ENCODE data around the gene RPS21. TPM values are rescaled to one million over a fixed set of nuclear protein-coding genes. Genes with fewer than 3 reads are reported as not detected.
A peak's percentile ranks its signal among the peaks of the same experiment; 100 is the strongest.

The RPS21 gene
- total and polyA plus RNA-seq, 2 of the 13 experiments (the other 11 are each of a cell fraction or from before 2014, with no cell fraction given): 2,647 to 11,063 TPM

DNA sequence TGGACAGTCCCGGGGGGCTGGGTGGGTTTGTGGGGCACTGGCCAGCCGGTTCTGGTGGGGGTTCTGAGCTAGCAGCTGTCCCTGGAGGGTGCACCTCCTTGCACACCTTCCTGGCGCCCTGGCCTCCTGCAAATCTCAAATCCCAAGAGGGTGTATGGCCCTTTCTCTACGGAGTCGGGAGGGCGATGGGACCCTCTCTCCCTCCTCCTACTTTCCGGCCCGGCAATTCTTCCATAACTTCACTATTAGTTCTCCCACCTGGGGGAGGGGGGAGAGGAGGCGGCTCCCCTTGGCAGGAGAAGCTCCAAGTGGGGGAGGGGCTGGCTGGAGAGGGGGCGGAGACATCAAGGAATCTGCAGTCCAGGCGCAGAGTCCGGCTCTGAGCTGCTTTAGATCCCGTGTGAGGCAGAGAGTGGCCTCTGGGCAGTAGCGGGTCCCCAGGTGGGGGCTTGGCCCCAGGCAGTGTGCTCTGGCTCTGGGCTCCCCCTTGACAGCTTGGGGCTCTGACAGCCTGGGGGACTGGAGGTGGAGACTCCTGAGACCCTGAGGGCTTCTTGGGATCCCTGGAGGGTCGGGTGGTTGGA is 18.4 kb upstream of the RPS21 start (continued):
- TF ChIP-seq SP1 (IDR thresholded peaks at IDR 0.05) (no peak), SP1 (CRISPR knock-in tag; IDR thresholded peaks at IDR 0.05) (peak; percentile 71; the same call in 1 of the 2 replicates), RBM22 (optimal IDR thresholded peaks at IDR 0.05; ENCODE audit: low read length) (peak; percentile 28), ZNF563 (CRISPR knock-in tag; IDR thresholded peaks at IDR 0.05) (peak; percentile 15; the same call in 1 of the 2 replicates), KAT7 (CRISPR knock-in tag; IDR thresholded peaks at IDR 0.05; ENCODE audit: borderline replicate concordance) (no peak), NR0B2 (CRISPR knock-in tag; IDR thresholded peaks at IDR 0.05) (no peak; the same call in 1 of the 2 replicates), ARHGAP35 (CRISPR knock-in tag; IDR thresholded peaks at IDR 0.05; ENCODE audit: borderline replicate concordance) (no peak), ZNF660 (CRISPR knock-in tag; IDR thresholded peaks at IDR 0.05; ENCODE audit: borderline replicate concordance, low read depth) (no peak; the same call in 1 of the 2 replicates)
- TF ChIP-seq, protein P1, sequence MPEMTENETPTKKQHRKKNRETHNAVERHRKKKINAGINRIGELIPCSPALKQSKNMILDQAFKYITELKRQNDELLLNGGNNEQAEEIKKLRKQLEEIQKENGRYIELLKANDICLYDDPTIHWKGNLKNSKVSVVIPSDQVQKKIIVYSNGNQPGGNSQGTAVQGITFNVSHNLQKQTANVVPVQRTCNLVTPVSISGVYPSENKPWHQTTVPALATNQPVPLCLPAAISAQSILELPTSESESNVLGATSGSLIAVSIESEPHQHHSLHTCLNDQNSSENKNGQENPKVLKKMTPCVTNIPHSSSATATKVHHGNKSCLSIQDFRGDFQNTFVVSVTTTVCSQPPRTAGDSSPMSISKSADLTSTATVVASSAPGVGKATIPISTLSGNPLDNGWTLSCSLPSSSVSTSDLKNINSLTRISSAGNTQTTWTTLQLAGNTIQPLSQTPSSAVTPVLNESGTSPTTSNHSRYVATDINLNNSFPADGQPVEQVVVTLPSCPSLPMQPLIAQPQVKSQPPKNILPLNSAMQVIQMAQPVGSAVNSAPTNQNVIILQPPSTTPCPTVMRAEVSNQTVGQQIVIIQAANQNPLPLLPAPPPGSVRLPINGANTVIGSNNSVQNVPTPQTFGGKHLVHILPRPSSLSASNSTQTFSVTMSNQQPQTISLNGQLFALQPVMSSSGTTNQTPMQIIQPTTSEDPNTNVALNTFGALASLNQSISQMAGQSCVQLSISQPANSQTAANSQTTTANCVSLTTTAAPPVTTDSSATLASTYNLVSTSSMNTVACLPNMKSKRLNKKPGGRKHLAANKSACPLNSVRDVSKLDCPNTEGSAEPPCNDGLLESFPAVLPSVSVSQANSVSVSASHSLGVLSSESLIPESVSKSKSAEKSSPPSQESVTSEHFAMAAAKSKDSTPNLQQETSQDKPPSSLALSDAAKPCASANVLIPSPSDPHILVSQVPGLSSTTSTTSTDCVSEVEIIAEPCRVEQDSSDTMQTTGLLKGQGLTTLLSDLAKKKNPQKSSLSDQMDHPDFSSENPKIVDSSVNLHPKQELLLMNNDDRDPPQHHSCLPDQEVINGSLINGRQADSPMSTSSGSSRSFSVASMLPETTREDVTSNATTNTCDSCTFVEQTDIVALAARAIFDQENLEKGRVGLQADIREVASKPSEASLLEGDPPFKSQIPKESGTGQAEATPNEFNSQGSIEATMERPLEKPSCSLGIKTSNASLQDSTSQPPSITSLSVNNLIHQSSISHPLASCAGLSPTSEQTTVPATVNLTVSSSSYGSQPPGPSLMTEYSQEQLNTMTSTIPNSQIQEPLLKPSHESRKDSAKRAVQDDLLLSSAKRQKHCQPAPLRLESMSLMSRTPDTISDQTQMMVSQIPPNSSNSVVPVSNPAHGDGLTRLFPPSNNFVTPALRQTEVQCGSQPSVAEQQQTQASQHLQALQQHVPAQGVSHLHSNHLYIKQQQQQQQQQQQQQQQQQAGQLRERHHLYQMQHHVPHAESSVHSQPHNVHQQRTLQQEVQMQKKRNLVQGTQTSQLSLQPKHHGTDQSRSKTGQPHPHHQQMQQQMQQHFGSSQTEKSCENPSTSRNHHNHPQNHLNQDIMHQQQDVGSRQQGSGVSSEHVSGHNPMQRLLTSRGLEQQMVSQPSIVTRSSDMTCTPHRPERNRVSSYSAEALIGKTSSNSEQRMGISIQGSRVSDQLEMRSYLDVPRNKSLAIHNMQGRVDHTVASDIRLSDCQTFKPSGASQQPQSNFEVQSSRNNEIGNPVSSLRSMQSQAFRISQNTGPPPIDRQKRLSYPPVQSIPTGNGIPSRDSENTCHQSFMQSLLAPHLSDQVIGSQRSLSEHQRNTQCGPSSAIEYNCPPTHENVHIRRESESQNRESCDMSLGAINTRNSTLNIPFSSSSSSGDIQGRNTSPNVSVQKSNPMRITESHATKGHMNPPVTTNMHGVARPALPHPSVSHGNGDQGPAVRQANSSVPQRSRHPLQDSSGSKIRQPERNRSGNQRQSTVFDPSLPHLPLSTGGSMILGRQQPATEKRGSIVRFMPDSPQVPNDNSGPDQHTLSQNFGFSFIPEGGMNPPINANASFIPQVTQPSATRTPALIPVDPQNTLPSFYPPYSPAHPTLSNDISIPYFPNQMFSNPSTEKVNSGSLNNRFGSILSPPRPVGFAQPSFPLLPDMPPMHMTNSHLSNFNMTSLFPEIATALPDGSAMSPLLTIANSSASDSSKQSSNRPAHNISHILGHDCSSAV (CRISPR knock-in tag; IDR thresholded peaks at IDR 0.05; ENCODE audit: borderline replicate concordance): peak; percentile 60; the same call in 1 of the 2 replicates
- TF ChIP-seq, protein P2, sequence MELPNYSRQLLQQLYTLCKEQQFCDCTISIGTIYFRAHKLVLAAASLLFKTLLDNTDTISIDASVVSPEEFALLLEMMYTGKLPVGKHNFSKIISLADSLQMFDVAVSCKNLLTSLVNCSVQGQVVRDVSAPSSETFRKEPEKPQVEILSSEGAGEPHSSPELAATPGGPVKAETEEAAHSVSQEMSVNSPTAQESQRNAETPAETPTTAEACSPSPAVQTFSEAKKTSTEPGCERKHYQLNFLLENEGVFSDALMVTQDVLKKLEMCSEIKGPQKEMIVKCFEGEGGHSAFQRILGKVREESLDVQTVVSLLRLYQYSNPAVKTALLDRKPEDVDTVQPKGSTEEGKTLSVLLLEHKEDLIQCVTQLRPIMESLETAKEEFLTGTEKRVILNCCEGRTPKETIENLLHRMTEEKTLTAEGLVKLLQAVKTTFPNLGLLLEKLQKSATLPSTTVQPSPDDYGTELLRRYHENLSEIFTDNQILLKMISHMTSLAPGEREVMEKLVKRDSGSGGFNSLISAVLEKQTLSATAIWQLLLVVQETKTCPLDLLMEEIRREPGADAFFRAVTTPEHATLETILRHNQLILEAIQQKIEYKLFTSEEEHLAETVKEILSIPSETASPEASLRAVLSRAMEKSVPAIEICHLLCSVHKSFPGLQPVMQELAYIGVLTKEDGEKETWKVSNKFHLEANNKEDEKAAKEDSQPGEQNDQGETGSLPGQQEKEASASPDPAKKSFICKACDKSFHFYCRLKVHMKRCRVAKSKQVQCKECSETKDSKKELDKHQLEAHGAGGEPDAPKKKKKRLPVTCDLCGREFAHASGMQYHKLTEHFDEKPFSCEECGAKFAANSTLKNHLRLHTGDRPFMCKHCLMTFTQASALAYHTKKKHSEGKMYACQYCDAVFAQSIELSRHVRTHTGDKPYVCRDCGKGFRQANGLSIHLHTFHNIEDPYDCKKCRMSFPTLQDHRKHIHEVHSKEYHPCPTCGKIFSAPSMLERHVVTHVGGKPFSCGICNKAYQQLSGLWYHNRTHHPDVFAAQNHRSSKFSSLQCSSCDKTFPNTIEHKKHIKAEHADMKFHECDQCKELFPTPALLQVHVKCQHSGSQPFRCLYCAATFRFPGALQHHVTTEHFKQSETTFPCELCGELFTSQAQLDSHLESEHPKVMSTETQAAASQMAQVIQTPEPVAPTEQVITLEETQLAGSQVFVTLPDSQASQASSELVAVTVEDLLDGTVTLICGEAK (IDR thresholded peaks at IDR 0.05): no peak
- TF ChIP-seq, protein P2 (CRISPR knock-in tag; IDR thresholded peaks at IDR 0.05): no peak; the same call in 1 of the 2 replicates

All from HepG2 (cell line).